Skeletal muscle satellite cell (primary cell): ENCODE measurements around the gene IFT25.
A peak's percentile ranks its signal among the peaks of the same experiment; 100 is the strongest.

Experiments
- H3K27me3 ChIP-seq: 2 replicates; pipeline ENCODE4 v1.7.0; 2013; ENCODE audit warnings: low read length; ENCODE audit not compliant: control insufficient read depth, insufficient read depth
- H3K36me3 ChIP-seq: 2 replicates; pipeline ENCODE4 v1.7.0; 2013; ENCODE audit warnings: mild to moderate bottlenecking, control low read depth, low read length; ENCODE audit not compliant: insufficient read depth
- H3K4me1 ChIP-seq: 2 replicates; pipeline ENCODE4 v1.7.0; 2013; ENCODE audit warnings: low read length; ENCODE audit not compliant: control insufficient read depth, insufficient read depth
- H3K4me2 ChIP-seq: 2 replicates; pipeline ENCODE4 v1.7.0; 2013; ENCODE audit warnings: mild to moderate bottlenecking, low read length
- H3K4me3 ChIP-seq: 2 replicates; pipeline ENCODE4 v1.7.0; 2013; ENCODE audit warnings: low read length
- H3K9ac ChIP-seq: 2 replicates; pipeline ENCODE4 v1.7.0; 2013; ENCODE audit warnings: mild to moderate bottlenecking, low read depth, low read length, moderate library complexity
- H3K9me3 ChIP-seq: replicated peaks from 2 replicates; pipeline ENCODE4 v1.7.0; 2013; ENCODE audit warnings: mild to moderate bottlenecking, control low read depth, low read length

Gene IFT25

DNA sequence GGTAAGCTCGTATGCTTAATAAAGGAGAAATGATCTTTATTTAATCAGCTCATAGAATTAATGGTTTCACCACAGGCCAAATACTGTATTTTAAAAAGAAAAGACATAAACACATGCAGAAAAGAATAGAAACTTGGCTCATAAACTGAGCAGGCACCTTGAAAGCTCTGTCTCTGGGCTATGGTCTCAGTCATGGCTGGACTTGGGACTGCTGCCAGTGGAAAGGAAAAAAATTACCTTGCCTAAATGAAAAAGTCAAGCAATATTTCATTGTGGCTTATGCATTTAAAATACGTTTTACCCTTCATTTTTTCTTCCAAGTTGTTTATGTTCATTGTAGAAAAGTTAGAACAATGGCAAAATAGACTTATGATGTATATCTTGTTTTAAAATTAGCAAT lies 8.6 kb upstream of the IFT25 start:
- H3K27me3 ChIP-seq, result no peaks in the 10 kb centered on the region
- H3K36me3 ChIP-seq, result peaks cover 31% of the 10 kb centered on the region
- no peak overlapping the region for H3K4me2 ChIP-seq
- H3K9ac ChIP-seq, result no peak overlapping the region
- peaks cover 14% of the 10 kb centered on the region for H3K4me1 ChIP-seq
- no peak overlapping the region for H3K4me3 ChIP-seq
- H3K9me3 ChIP-seq, result no peaks in the 10 kb centered on the region

- no peak overlapping the region for H3K4me3 ChIP-seq
- no peak overlapping the region for H3K4me2 ChIP-seq
- peaks cover 25% of the 10 kb centered on the region for H3K36me3 ChIP-seq
- H3K4me1 ChIP-seq, result peaks cover 20% of the 10 kb centered on the region
- no peaks in the 10 kb centered on the region for H3K27me3 ChIP-seq
- no peaks in the 10 kb centered on the region for H3K9me3 ChIP-seq
- no peak overlapping the region for H3K9ac ChIP-seq
Measured at GRCh38 chr1:53951697-53952096, 6.2 kb upstream of the IFT25 start.

GRCh38 chr1:53949023-53949990 lies 3.8 kb upstream of the IFT25 start:
- peaks cover 21% of the 10 kb centered on the region for H3K4me1 ChIP-seq

DNA sequence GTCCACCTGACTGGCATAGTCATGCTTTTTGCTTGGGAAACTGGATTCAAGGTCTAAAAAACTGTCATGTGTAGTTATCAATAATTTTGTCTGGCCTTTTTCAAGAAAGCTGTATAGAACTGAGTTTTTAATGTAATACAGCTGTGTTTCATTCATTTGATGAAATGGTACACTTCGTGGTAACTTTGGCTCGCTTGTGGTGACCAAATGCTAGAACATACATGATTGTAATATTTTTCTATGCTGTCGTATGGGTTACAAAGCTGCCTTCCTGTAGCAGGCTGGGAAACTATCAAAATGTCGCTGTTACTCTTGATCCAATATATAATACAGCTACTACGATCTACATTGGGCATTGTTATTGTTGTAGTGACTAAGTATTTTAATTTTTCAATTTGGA lies 2.8 kb upstream of the IFT25 start:
- Histone ChIP-seq H3K4me1 (peaks cover 21% of the 10 kb centered on the region), H3K27me3 (no peaks in the 10 kb centered on the region), H3K4me2 (peak overlapping the region; percentile 87), H3K36me3 (peaks cover 14% of the 10 kb centered on the region), H3K9me3 (no peaks in the 10 kb centered on the region), H3K9ac (no peak overlapping the region), H3K4me3 (no peak overlapping the region)

More at GRCh38 chr1:53949023-53949990, 3.8 kb upstream of the IFT25 start:
- Histone ChIP-seq H3K27me3 (no peaks in the 10 kb centered on the region), H3K4me3 (no peak overlapping the region), H3K36me3 (peaks cover 21% of the 10 kb centered on the region), H3K9me3 (no peaks in the 10 kb centered on the region), H3K9ac (no peak overlapping the region), H3K4me2 (peak overlapping the region; percentile 87)

- peaks cover 21% of the 10 kb centered on the region for H3K4me1 ChIP-seq
- H3K36me3 ChIP-seq, result peaks cover 14% of the 10 kb centered on the region
- H3K9ac ChIP-seq, result peak overlapping the region; percentile 84
- peak overlapping the region; percentile 79 for H3K4me3 ChIP-seq
- H3K27me3 ChIP-seq, result no peaks in the 10 kb centered on the region
- no peaks in the 10 kb centered on the region for H3K9me3 ChIP-seq
- peak overlapping the region; percentile 87 for H3K4me2 ChIP-seq
Measured at GRCh38 chr1:53947172-53947907, 1.8 kb upstream of the IFT25 start.

GRCh38 chr1:53946252-53947171 lies 1.0 kb upstream of the IFT25 start, which contains the start of gene LRRC42:
Gene LRRC42 (plus strand): TSS chr1:53946350. CDS start chr1:53952000, 5,650 bp downstream.
- peaks cover 6% of the 10 kb centered on the region for H3K36me3 ChIP-seq
- peak within 1 kb of the TSS; percentile 86 for H3K9ac ChIP-seq
- peak within 1 kb of the TSS; percentile 87 for H3K4me2 ChIP-seq
- peak within 1 kb of the TSS; percentile 88 for H3K4me3 ChIP-seq
- H3K9me3 ChIP-seq, result no peaks in the 10 kb centered on the region
- H3K27me3 ChIP-seq, result no peaks in the 10 kb centered on the region
- H3K4me1 ChIP-seq, result peaks cover 21% of the 10 kb centered on the region

- H3K27me3 ChIP-seq, result no peaks in the 10 kb centered on the region
- H3K4me2 ChIP-seq, result peak overlapping the region; percentile 83
- H3K9me3 ChIP-seq, result no peaks in the 10 kb centered on the region
- H3K36me3 ChIP-seq, result peaks cover 6% of the 10 kb centered on the region
- peaks cover 23% of the 10 kb centered on the region for H3K4me1 ChIP-seq
- H3K9ac ChIP-seq, result peak overlapping the region; percentile 86
- H3K4me3 ChIP-seq, result peak overlapping the region; percentile 88
Measured at GRCh38 chr1:53945183-53945432, 391 bp downstream of the IFT25 start.

GRCh38 chr1:53944469-53945182 lies 873 bp downstream of the IFT25 start:
- Histone ChIP-seq H3K4me3 (peak overlapping the region; percentile 88), H3K4me1 (peaks cover 24% of the 10 kb centered on the region), H3K36me3 (peaks cover 5% of the 10 kb centered on the region), H3K9me3 (no peaks in the 10 kb centered on the region), H3K27me3 (no peaks in the 10 kb centered on the region), H3K4me2 (peak overlapping the region; percentile 83), H3K9ac (peak overlapping the region; percentile 86)

- Histone ChIP-seq H3K4me3 (no peak overlapping the region), H3K4me1 (peaks cover 25% of the 10 kb centered on the region), H3K9me3 (no peaks in the 10 kb centered on the region), H3K27me3 (no peaks in the 10 kb centered on the region), H3K9ac (no peak overlapping the region), H3K36me3 (no peaks in the 10 kb centered on the region), H3K4me2 (no peak overlapping the region)
Measured at GRCh38 chr1:53943490-53944043, 1.9 kb downstream of the IFT25 start.

DNA sequence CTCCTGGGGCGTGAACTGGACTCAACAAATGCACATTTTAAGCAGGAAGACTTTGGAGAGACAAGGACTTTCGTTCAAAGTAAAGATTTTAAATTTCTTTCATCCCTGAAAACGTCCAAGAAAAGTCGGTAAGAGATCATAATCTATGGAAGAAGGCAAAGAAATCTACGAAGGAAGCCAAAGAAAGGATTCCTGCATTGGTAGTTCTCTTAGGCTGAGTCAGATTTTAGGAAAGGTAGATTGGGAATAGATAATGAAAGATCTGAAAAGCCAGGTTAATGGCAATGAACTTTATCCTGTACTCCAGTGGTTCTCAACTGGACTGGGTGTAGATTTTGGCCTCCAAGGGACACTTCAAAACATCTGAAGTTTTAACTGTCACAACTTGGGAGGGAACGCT lies 2.4 kb downstream of the IFT25 start:
- Histone ChIP-seq H3K4me1 (peaks cover 24% of the 10 kb centered on the region), H3K36me3 (no peaks in the 10 kb centered on the region), H3K9me3 (no peaks in the 10 kb centered on the region), H3K4me2 (no peak overlapping the region), H3K27me3 (no peaks in the 10 kb centered on the region), H3K4me3 (no peak overlapping the region), H3K9ac (no peak overlapping the region)
